ENCODE data around the gene CHTOP. TPM values are rescaled to one million over a fixed set of nuclear protein-coding genes. Genes with fewer than 3 reads are reported as not detected.

CHTOP gene
- total and polyA plus RNA-seq, 2 of the 8 experiments (the other 6 are each of a cell fraction or from before 2014, with no cell fraction given) = 84.6 to 104 TPM

DNA sequence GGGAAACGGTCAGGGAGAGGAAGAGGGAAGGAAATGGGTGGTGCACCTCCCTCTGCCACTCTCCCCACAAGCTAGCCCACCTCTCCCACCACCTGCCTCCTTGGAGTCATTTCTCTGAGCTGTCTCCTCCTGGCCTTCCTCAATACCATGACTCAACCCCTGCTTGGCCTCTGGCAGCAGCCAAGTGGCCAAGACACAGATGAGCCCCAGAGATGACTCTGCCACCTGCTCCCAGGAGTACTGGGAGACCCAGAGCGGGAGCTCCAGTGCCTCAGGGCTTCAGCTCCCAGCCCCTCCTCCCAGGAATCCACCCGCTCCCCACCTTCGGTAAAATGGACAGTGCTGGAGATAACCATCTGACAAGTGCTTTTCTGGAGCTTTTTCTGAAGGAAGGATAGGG lies 23.5 kb upstream of the CHTOP start:
- Histone ChIP-seq H3K36me3 (ENCODE audit: control insufficient read depth in 2 of 4, insufficient read depth in 4 of 4, low read length in 3 of 4) (no peaks in the 10 kb centered on the region), H3K4me2 (ENCODE audit: insufficient read depth in 1 of 2, low read depth in 2 of 2, low read length in 2 of 2) (no peak overlapping the region), H3K79me2 (ENCODE audit: control insufficient read depth in 1 of 2, insufficient read depth in 2 of 2, low read length in 2 of 2) (no peaks in the 10 kb centered on the region), H2AK5ac (ENCODE audit: low read depth, low read length) (peak overlapping the region; percentile 9; the same call in 1 of the 2 replicates), H3K56ac (replicated peaks; ENCODE audit: insufficient read length, low read depth, low read length) (no peak overlapping the region), H3K23ac (ENCODE audit: insufficient read length) (no peak overlapping the region), H2BK15ac (ENCODE audit: low read length) (no peak overlapping the region), H3K4ac (replicated peaks; ENCODE audit: insufficient read length, low read depth, low read length) (no peak overlapping the region), H3K27me3 (replicated peaks in 1 of 4; ENCODE audit: control insufficient read depth in 3 of 4, extremely low read depth in 1 of 4, insufficient read depth in 3 of 4, low read length in 3 of 4) (no peaks in the 10 kb centered on the region; a peak in 1 of 7 replicates), H2BK120ac (replicated peaks; ENCODE audit: low read depth, low read length) (no peak overlapping the region), H3K27ac (ENCODE audit: low read depth, low read length) (no peak overlapping the region), H3K9me3 (ENCODE audit: insufficient read depth in 2 of 2, low read depth in 1 of 2, low read length in 1 of 2) (no peaks in the 10 kb centered on the region), H3K18ac (ENCODE audit: extremely low read depth, low read length) (no peak overlapping the region), H4K8ac (ENCODE audit: extremely low read depth, insufficient read depth, low read length) (no peak overlapping the region), H2BK5ac (ENCODE audit: low read depth, low read length) (no peak overlapping the region; the same call in 1 of the 2 replicates), H3K14ac (ENCODE audit: insufficient read length) (no peak overlapping the region), H4K5ac (ENCODE audit: insufficient read length, low read depth, low read length) (no peak overlapping the region), H3K4me3 (ENCODE audit: extremely low read depth in 1 of 4, insufficient read depth in 2 of 4, low read depth in 3 of 4, low read length in 4 of 4) (no peak overlapping the region), H3K9ac (replicated peaks in 1 of 4; ENCODE audit: extremely low read depth in 1 of 4, low read depth in 3 of 4, low read length in 3 of 4) (no peak overlapping the region), H4K91ac (replicated peaks; ENCODE audit: insufficient read length, low read length) (no peak overlapping the region), H2BK12ac (ENCODE audit: low read depth, low read length) (no peak overlapping the region), H2BK20ac (ENCODE audit: low read length) (no peak overlapping the region), H3K23me2 (ENCODE audit: low read depth, low read length) (peaks cover 3% of the 10 kb centered on the region; the same call in 1 of the 2 replicates), H4K20me1 (replicated peaks in 1 of 2; ENCODE audit: control insufficient read depth in 1 of 2, insufficient read depth in 2 of 2, low read length in 2 of 2) (no peaks in the 10 kb centered on the region), H3K79me1 (ENCODE audit: low read depth, low read length) (no peaks in the 10 kb centered on the region), H3K4me1 (replicated peaks in 1 of 4; ENCODE audit: control insufficient read depth in 3 of 4, insufficient read depth in 4 of 4, low read length in 3 of 4) (peaks cover 0 to 35% (median 21%) of the 10 kb centered on the region in 4 experiments; a peak in 6 of 7 replicates), H2AFZ (ENCODE audit: low read length) (no peak overlapping the region)
- POLR2A ChIA-PET (ENCODE audit: partially characterized antibody) = interaction anchor here (15.3 kb wide), 1 partner anchor 18 kb away, joined by 261 read pairs; the partner anchor contains the start of genes CHTOP, S100A1 and S100A13
- CTCF ChIA-PET (ENCODE audit: partially characterized antibody) = interaction anchor here (0.8 to 15.9 kb wide), 5 partner anchors 8 to 77 kb away, joined by 3 to 224 read pairs (median 4); partner anchors contain the start of gene S100A13
- DNase-seq (ENCODE audit: low read depth in 1 of 2, low spot score in 2 of 2) (no peak), FAIRE-seq (no peak)
- 97% methylated on average over 4 of the region's 4 CpGs; no CpG with 5 or more reads in 1 of the 2 experiments for WGBS, 2 experiments (ENCODE audit: extremely low coverage in 1 of 2, insufficient coverage in 1 of 2, insufficient read length in 1 of 2, insufficient replicate concordance in 2 of 2, low coverage in 1 of 2, low lambda C conversion rate in 2 of 2, missing lambda C conversion rate in 1 of 2)
- TF ChIP-seq PHF8 (conservative IDR thresholded peaks at IDR 0.05; ENCODE audit: low read depth, low read length) (no peak), RAD21 (IDR thresholded peaks at IDR 0.05 in 1 of 2, conservative IDR thresholded peaks at IDR 0.05 in 1 of 2; ENCODE audit: low read depth in 2 of 2, low read length in 2 of 2) (no peak), SAP30 (IDR thresholded peaks at IDR 0.05; ENCODE audit: insufficient read depth, insufficient replicate concordance, low read length) (no peak), GABPA (IDR thresholded peaks at IDR 0.05; ENCODE audit: borderline replicate concordance, insufficient read depth, low read length) (no peak), TAF1 (IDR thresholded peaks at IDR 0.05; ENCODE audit: low read depth, low read length) (no peak), GTF2F1 (IDR thresholded peaks at IDR 0.05; ENCODE audit: borderline replicate concordance, low read depth, low read length) (no peak)
